ENCODE measurements around the gene ACTRT2. TPM values are rescaled to one million over a fixed set of nuclear protein-coding genes. Genes with fewer than 3 reads are reported as not detected.

The ACTRT2 gene
- total and polyA plus RNA-seq, 8 donors: not detected

- WGBS, 5 donors: 29 to 49% (median 39%) methylated on average over 14 to 17 of the region's 17 CpGs
- H3K27me3 ChIP-seq: peaks cover 14 to 95% (median 48%) of the 10 kb centered on the region in 3 donors
- intact Hi-C loops (cut with DNase I; ENCODE audit: low total_unique reads): no loop called here
- DNase-seq: no peak
- H3K4me1 ChIP-seq: peaks cover 42 to 80% (median 67%) of the 10 kb centered on the region in 4 donors
- peak overlapping the region; percentile 93 to 97 (median 94) for H3K27ac ChIP-seq
- no peaks in the 10 kb centered on the region for H3K36me3 ChIP-seq
- H3K9me3 ChIP-seq: no peaks in the 10 kb centered on the region
- H3K4me3 ChIP-seq: peak overlapping the region; percentile 64 to 93 (median 84)
- no peak for TF ChIP-seq EP300 (IDR thresholded peaks at IDR 0.05)
- no peak for TF ChIP-seq POLR2A (IDR thresholded peaks at IDR 0.05)
- TF ChIP-seq POLR2AphosphoS5 (IDR thresholded peaks at IDR 0.05): no peak
- no peak for TF ChIP-seq CTCF (IDR thresholded peaks at IDR 0.05)
Measured at GRCh38 chr1:3071565-3072390, 50.5 kb downstream of the ACTRT2 start.

Other genes with a start within 250 kb of the ACTRT2 start
- gene TTC34, start 219.8 kb upstream of the ACTRT2 start, total RNA-seq: 1 to 10 TPM in 1 of 5 donors, under 1 TPM in 3, not detected in 1; 0.29 to 1.3 (median 0.48) TPM
- under 1 TPM in 2 of 3 donors, not detected in 1; 0.06 to 0.10 TPM for gene TTC34, start 219.8 kb upstream of the ACTRT2 start, polyA plus RNA-seq
- 100 to 1,000 TPM in 2 of 5 donors, 10 to 100 TPM in 2, under 1 TPM in 1; 0.29 to 222 (median 32.2) TPM for gene PRDM16, start 47.7 kb downstream of the ACTRT2 start, total RNA-seq
- 1 to 10 TPM; 2.4 to 8.2 (median 7.0) TPM for gene PRDM16, start 47.7 kb downstream of the ACTRT2 start, polyA plus RNA-seq